Neural progenitor cell (in vitro differentiated cells): ENCODE measurements around the gene TMEM108. TPM values are rescaled to one million over a fixed set of nuclear protein-coding genes. Genes with fewer than 3 reads are reported as not detected.

Experiments
- DNase-seq: peaks from one replicate; pipeline ENCODE4 v3.0.0-alpha.2; 2016; ENCODE audit warnings: low spot score
- H2AFZ ChIP-seq: fragments of 200-600 bp; sonication (generic); replicated peaks from 2 replicates; pipeline ENCODE4 v1.6.1; 2016; ENCODE audit warnings: antibody characterized with exemption
- H3F3A ChIP-seq: fragments of 200-600 bp; sonication (generic); 2 replicates; pipeline ENCODE4 v1.6.1; 2016; ENCODE audit warnings: antibody characterized with exemption, low read depth
- H3K27ac ChIP-seq: fragments of 200-600 bp; sonication (generic); 2 replicates; pipeline ENCODE4 v1.5.1; 2016; ENCODE audit warnings: mild to moderate bottlenecking
- H3K27me3 ChIP-seq: fragments of 200-600 bp; sonication (generic); 2 replicates; pipeline ENCODE4 v1.6.1; 2016; ENCODE audit warnings: mild to moderate bottlenecking, moderate library complexity
- H3K36me3 ChIP-seq: fragments of 200-600 bp; sonication (generic); 2 replicates; pipeline ENCODE4 v1.5.1; 2016
- H3K4me1 ChIP-seq: fragments of 200-600 bp; sonication (generic); 2 replicates; pipeline ENCODE4 v1.6.1; 2016; ENCODE audit warnings: mixed run types
- H3K4me2 ChIP-seq: fragments of 200-600 bp; sonication (generic); 2 replicates; pipeline ENCODE4 v1.6.1; 2016
- H3K4me3 ChIP-seq: fragments of 200-600 bp; sonication (generic); 2 replicates; pipeline ENCODE4 v1.5.1; 2016
- H3K79me2 ChIP-seq: fragments of 200-600 bp; sonication (generic); 2 replicates; pipeline ENCODE4 v1.6.1; 2016; ENCODE audit warnings: low read depth
- H3K9ac ChIP-seq: fragments of 200-600 bp; sonication (generic); 2 replicates; pipeline ENCODE4 v1.6.1; 2016
- H3K9me3 ChIP-seq: fragments of 200-600 bp; sonication (generic); 2 replicates; pipeline ENCODE4 v1.5.1; 2016; ENCODE audit warnings: low read depth
- H4K20me1 ChIP-seq: fragments of 200-600 bp; sonication (generic); 2 replicates; pipeline ENCODE4 v1.6.1; 2016; ENCODE audit warnings: low read depth
- H3K27ac Mint-ChIP-seq: 3 replicates; pipeline ENCODE4 v1.8.0; 2021; ENCODE audit warnings: mixed read lengths
- H3K27me3 Mint-ChIP-seq: 2 replicates; pipeline ENCODE4 v1.8.0; 2022; ENCODE audit warnings: low read depth, mild to moderate bottlenecking, inconsistent platforms, moderate library complexity, mixed read lengths; ENCODE audit not compliant: insufficient read depth
- H3K36me3 Mint-ChIP-seq: 3 replicates; pipeline ENCODE4 v1.8.0; 2021; ENCODE audit warnings: mixed read lengths
- H3K4me1 Mint-ChIP-seq: 3 replicates; pipeline ENCODE4 v1.8.0; 2021; ENCODE audit warnings: mixed read lengths
- H3K4me3 Mint-ChIP-seq: 3 replicates; pipeline ENCODE4 v1.8.0; 2021; ENCODE audit warnings: mild to moderate bottlenecking, moderate library complexity, mixed read lengths
- H3K9me3 Mint-ChIP-seq: 3 replicates; pipeline ENCODE4 v1.8.0; 2020; ENCODE audit warnings: mixed read lengths
- EZH2 ChIP-seq: fragments of 200-600 bp; sonication (generic); IDR thresholded peaks from 2 replicates; pipeline ENCODE4 v1.6.1; 2017; ENCODE audit warnings: antibody characterized with exemption, mild to moderate bottlenecking, moderate library complexity
- EZH2phosphoT487 ChIP-seq: fragments of 200-600 bp; sonication (generic); IDR thresholded peaks from 2 replicates; pipeline ENCODE4 v1.6.1; 2017; ENCODE audit warnings: antibody characterized with exemption
- total RNA-seq: library from RNA; depleted of rRNA; stranded (reverse); fragments of >200 nt; gene quantifications from 2 replicates; pipeline ENCODE4 v1.2.3, GENCODE V29; 2015; ENCODE audit warnings: low replicate concordance
- TF ChIP-seq, protein P1 (sequence below): fragments of 200-600 bp; sonication (generic); IDR thresholded peaks from 2 replicates; pipeline ENCODE4 v1.5.1; 2017; ENCODE audit warnings: antibody characterized with exemption, mild to moderate bottlenecking

Gene TMEM108
- total RNA-seq, 1 donor from 2014 or later, result 4.8 TPM

DNA sequence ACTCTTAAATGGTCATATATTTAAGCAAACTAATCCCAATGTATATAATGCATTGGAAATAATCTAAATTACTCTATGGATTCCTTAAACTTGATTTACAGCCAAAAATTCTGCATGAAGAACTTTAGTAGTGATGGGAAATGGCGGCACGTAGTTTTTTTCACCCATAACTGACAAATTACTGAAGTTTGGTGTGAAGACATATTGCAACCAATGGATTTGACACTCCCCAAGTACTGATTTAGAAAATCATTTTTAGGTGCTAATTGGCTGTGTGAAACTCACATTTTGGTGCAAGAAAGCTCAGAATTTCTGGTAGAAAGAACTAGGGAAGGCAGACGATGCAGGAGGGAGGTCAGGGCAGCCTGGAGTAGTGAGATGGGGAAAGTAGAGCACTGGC, 19.3 kb upstream of the TMEM108 start:
- no peaks in the 10 kb centered on the region for H3F3A ChIP-seq
- no peaks in the 10 kb centered on the region for H4K20me1 ChIP-seq
- no peak overlapping the region for H3K27ac ChIP-seq
- peaks cover 2% of the 10 kb centered on the region for H3K9me3 Mint-ChIP-seq
- H3K4me3 Mint-ChIP-seq, result no peak overlapping the region
- H3K9ac ChIP-seq, result no peak overlapping the region
- no peaks in the 10 kb centered on the region for H3K79me2 ChIP-seq
- no peaks in the 10 kb centered on the region for H3K4me1 Mint-ChIP-seq
- no peaks in the 10 kb centered on the region for H3K27me3 Mint-ChIP-seq
- H3K27ac Mint-ChIP-seq, result no peak overlapping the region
- H3K4me1 ChIP-seq, result no peaks in the 10 kb centered on the region
- no peaks in the 10 kb centered on the region for H3K9me3 ChIP-seq
- H3K27me3 ChIP-seq, result no peaks in the 10 kb centered on the region
- no peak for DNase-seq
- H3K4me2 ChIP-seq, result no peak overlapping the region
- no peak overlapping the region for H2AFZ ChIP-seq
- TF ChIP-seq, protein P1, sequence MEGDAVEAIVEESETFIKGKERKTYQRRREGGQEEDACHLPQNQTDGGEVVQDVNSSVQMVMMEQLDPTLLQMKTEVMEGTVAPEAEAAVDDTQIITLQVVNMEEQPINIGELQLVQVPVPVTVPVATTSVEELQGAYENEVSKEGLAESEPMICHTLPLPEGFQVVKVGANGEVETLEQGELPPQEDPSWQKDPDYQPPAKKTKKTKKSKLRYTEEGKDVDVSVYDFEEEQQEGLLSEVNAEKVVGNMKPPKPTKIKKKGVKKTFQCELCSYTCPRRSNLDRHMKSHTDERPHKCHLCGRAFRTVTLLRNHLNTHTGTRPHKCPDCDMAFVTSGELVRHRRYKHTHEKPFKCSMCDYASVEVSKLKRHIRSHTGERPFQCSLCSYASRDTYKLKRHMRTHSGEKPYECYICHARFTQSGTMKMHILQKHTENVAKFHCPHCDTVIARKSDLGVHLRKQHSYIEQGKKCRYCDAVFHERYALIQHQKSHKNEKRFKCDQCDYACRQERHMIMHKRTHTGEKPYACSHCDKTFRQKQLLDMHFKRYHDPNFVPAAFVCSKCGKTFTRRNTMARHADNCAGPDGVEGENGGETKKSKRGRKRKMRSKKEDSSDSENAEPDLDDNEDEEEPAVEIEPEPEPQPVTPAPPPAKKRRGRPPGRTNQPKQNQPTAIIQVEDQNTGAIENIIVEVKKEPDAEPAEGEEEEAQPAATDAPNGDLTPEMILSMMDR, result no peak
- TF ChIP-seq EZH2, result no peak
- TF ChIP-seq EZH2phosphoT487, result no peak
- H3K36me3 Mint-ChIP-seq, result no peaks in the 10 kb centered on the region
- H3K4me3 ChIP-seq, result no peak overlapping the region
- H3K36me3 ChIP-seq, result no peaks in the 10 kb centered on the region

DNA sequence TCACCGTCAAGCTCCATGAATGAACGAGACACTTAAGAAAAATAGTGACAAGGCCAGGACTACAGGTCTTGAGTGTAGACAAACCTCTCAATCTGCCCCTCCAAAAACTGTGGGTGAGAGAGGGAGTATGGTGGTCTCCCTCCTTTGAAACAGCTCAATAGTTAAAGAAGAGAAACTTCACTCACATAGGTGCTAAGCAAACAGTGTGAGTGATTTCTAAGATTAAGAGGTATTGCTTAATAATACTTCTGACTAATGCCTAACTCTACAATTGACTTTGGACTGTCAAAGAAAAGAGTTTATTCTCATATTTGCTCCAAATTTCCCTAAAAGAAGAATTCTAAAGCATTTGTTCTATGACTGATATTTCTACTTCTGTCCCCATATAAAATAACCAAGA, 17.0 kb upstream of the TMEM108 start:
- Mint-ChIP-seq H3K9me3 (no peaks in the 10 kb centered on the region), H3K4me3 (no peak overlapping the region), H3K27ac (no peak overlapping the region), H3K4me1 (no peaks in the 10 kb centered on the region), H3K27me3 (no peaks in the 10 kb centered on the region), H3K36me3 (no peaks in the 10 kb centered on the region)
- no peak overlapping the region for H3K4me3 ChIP-seq
- no peaks in the 10 kb centered on the region for H3K4me1 ChIP-seq
- no peaks in the 10 kb centered on the region for H4K20me1 ChIP-seq
- no peaks in the 10 kb centered on the region for H3K9me3 ChIP-seq
- H3K9ac ChIP-seq, result no peak overlapping the region
- H3K4me2 ChIP-seq, result no peak overlapping the region
- no peak overlapping the region for H3K27ac ChIP-seq
- no peak overlapping the region for H2AFZ ChIP-seq
- H3K36me3 ChIP-seq, result no peaks in the 10 kb centered on the region
- H3K27me3 ChIP-seq, result no peaks in the 10 kb centered on the region
- no peak for DNase-seq
- no peaks in the 10 kb centered on the region for H3K79me2 ChIP-seq
- no peak for TF ChIP-seq EZH2
- TF ChIP-seq, protein P1, result no peak
- no peak for TF ChIP-seq EZH2phosphoT487
- H3F3A ChIP-seq, result no peaks in the 10 kb centered on the region

DNA sequence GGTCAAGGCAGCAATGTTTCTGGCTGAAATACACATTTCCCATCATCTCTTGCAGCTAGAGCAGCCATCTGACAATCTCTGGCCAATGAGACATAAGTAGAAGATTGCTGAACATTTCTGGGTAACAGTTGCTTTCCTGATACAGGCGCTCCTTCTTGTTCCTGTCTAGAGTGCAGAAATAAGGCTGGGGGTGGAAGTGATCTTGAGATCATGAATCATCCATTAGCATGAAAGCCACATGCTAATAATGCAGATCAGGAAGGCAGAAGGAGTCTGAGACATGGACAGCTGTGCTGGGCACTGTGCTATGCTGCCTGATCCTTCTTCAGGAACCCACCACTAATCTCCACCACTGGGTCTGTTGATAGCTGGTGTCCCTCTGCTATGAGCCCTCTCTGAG, 14.8 kb upstream of the TMEM108 start:
- Mint-ChIP-seq H3K9me3 (no peaks in the 10 kb centered on the region), H3K4me3 (no peak overlapping the region), H3K27ac (no peak overlapping the region), H3K27me3 (no peaks in the 10 kb centered on the region), H3K36me3 (no peaks in the 10 kb centered on the region), H3K4me1 (no peaks in the 10 kb centered on the region)
- Histone ChIP-seq H3K27me3 (no peaks in the 10 kb centered on the region), H3K79me2 (no peaks in the 10 kb centered on the region), H3K4me2 (no peak overlapping the region), H3K9ac (no peak overlapping the region), H3K4me3 (no peak overlapping the region), H3K36me3 (no peaks in the 10 kb centered on the region), H3K27ac (no peak overlapping the region), H3F3A (no peaks in the 10 kb centered on the region), H4K20me1 (no peaks in the 10 kb centered on the region), H3K4me1 (no peaks in the 10 kb centered on the region), H2AFZ (no peak overlapping the region), H3K9me3 (no peaks in the 10 kb centered on the region)
- TF ChIP-seq, protein P1, result no peak
- TF ChIP-seq EZH2phosphoT487, result no peak
- TF ChIP-seq EZH2, result no peak
- no peak for DNase-seq

DNA sequence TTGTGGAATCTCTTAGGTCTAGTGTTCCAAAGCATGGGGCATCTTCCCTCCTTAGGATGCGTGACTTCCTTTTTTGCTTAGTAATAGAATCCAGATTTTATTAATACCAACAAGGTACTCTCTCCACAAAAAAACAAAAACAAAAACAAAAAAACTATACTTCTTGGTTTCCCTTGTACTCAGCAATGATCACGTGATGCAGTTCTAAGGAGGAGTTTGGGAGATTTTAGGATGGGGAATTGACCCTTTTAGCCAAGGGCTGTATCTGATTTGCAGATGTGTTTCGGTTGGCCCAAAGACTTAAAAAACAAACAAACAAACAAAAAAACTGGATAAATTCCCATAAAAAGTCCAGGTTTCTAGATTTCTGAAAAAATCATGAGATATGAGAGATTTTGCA, 12.6 kb upstream of the TMEM108 start:
- H3K27me3 Mint-ChIP-seq, result no peaks in the 10 kb centered on the region
- H3K4me1 Mint-ChIP-seq, result no peaks in the 10 kb centered on the region

More for the DNA sequence above, 12.6 kb upstream of the TMEM108 start:
- Histone ChIP-seq H4K20me1 (no peaks in the 10 kb centered on the region), H3F3A (no peaks in the 10 kb centered on the region), H3K36me3 (no peaks in the 10 kb centered on the region), H2AFZ (no peak overlapping the region), H3K79me2 (no peaks in the 10 kb centered on the region), H3K27ac (no peak overlapping the region), H3K4me2 (no peak overlapping the region), H3K9me3 (no peaks in the 10 kb centered on the region), H3K4me1 (no peaks in the 10 kb centered on the region), H3K4me3 (no peak overlapping the region), H3K9ac (no peak overlapping the region), H3K27me3 (no peaks in the 10 kb centered on the region)
- H3K36me3 Mint-ChIP-seq, result no peaks in the 10 kb centered on the region
- no peak for TF ChIP-seq EZH2
- TF ChIP-seq EZH2phosphoT487, result no peak
- TF ChIP-seq, protein P1, result no peak
- no peaks in the 10 kb centered on the region for H3K9me3 Mint-ChIP-seq
- no peak overlapping the region for H3K27ac Mint-ChIP-seq
- DNase-seq, result no peak
- H3K4me3 Mint-ChIP-seq, result no peak overlapping the region
